ENCODE measurements around the gene STRADA.
A peak's percentile ranks its signal among the peaks of the same experiment; 100 is the strongest.

STRADA gene, protein sequence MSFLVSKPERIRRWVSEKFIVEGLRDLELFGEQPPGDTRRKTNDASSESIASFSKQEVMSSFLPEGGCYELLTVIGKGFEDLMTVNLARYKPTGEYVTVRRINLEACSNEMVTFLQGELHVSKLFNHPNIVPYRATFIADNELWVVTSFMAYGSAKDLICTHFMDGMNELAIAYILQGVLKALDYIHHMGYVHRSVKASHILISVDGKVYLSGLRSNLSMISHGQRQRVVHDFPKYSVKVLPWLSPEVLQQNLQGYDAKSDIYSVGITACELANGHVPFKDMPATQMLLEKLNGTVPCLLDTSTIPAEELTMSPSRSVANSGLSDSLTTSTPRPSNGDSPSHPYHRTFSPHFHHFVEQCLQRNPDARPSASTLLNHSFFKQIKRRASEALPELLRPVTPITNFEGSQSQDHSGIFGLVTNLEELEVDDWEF

DNA sequence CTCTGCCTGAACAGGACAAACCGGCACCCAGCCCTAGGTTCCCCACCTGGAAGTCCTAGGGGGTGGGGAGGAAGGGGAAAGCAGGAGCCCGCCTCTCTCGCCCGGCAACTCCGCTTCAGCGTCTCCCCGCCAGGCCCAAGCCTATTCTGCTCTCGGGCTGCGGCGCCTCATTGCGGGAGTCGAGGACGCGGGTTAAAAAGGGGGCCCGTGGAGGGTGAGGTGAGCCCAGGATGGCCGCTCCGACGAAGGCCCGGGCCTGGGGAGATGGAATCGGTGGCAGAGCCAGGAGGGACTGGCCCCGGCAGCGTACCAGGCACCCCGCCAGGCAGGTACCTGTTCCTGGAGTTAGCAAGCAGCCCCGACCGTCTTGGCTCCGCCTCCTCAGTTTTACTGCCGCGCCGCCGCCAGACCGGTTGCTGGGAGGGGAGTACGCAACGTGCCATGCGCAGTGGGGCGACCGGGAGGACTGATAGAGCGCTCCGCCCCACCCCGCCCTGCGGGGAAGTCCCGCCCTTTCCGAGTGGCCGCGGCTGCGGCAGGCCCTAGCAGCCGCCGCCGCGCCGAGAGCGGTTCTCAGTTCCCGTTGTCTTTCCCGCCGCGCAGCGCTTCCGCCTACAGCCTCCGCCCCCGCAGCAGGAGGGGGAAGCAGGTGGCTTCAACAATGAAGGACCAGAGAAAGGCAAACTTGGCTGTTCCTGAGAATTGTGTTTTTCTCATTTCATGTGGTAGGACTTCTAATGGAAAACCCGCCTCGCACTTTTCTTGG lies at the start of gene STRADA:
STRADA (minus strand) TSS at position 392 of the 766 bp plus-strand sequence. CDS start 13,430 bp downstream, outside the sequence.
- DNase-seq = peak; percentile 100

DNA sequence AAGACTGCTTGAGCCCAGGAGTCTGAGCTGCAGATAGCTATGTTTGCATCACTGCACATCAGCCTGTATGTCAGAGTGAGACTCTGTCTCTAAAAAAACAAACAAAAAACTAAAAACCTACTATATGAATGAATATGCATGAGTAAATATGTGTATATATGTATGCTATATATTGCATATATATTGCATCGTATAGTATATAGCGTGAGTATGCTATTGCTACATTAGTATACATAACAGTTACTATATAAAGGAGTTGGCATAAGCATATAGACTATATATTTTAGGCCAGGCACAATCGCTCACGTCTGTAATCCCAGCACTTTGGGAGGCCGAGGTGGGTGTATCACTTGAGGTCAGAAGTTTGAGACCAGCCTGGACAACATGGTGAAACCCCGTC lies 48.5 kb upstream of the STRADA start:
- DNase-seq = no peak

DNA sequence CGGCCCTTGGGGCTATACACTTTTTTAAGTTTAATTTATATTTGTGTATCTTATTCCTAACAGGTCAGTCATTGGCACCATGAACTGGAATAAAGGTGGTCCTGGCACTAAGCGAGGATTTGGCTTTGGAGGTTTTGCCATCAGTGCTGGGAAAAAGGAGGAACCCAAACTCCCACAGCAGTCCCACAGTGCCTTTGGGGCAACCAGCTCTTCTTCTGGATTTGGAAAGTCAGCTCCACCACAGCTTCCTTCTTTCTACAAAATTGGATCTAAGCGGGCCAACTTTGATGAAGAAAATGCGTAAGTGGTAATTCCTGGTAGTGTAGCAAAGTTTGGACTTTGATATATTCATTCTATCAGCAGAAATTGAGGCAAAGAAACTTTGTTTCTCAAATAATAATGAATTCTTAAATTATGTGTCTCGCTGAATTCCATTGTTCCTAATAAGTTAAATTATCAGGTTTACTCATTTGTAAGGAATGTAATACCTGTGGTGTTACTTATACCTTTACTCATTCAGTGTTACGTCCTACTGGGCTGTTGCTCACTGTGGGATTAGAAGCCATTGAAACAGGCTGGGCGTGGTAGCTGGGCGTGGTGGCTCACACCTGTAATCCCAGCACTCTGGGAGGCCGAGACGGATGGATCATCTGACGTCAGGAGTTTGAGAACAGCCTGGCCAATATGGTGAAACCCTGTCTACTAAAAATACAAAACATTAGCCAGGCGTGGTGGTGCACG lies 45.5 kb upstream of the STRADA start:
- no peak for DNase-seq

DNA sequence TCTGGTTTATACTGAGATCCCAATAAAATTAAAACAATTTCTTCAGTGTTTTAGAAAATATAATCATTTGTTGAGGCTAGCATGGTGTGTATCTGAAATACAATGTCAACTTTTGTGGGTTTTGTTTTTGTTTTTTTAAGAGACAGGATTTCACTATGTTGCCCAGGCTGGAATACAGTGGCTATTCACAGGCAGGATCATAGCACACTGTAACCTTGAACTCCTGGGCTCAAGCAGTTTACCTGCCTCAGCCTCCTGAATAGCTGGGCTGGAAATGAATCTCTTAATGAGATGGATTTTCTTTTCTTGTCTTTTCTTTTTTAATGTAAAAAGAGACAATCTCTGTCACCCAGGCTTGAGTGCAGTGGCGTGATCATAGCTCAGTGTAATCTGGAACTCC lies 44.5 kb upstream of the STRADA start:
- no peak for DNase-seq

DNA sequence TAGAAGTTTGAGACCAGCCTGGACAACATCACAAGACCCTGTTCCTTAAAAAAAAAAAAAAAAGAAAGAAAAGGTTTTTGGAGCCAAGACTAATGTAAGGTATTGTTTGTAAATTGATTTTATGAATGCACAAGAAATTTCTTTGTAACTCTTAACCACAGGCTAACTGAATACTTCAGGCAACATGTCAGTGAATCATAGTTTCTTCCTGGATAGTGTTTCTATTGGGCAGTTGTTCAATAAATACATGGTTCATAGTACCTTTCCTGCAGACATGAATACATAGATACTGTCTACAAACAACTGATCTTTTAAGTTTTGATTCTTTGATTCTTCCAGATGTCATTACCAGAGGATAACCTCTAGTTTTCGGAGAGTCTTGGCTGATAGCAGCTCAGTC lies 44.0 kb upstream of the STRADA start:
- DNase-seq = no peak

DNA sequence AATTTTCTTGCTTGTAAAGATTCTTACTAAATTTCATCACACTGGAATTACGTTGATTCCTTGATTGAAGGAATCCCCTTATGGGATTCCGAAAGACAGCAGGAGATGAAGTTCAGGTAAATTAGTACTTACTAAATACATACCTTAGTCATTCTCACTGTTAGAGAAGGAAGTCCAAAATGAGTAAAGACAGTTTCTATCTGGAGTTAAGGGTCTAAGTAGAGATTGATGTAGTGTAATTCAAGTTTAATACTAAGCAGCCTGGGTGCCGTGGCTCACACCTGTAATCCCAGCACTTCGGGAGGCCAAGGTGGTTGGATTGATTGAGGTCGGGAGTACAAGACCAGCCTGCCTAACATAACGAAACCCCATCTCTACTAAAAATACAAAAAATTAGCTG lies 41.9 kb upstream of the STRADA start:
- DNase-seq = no peak

DNA sequence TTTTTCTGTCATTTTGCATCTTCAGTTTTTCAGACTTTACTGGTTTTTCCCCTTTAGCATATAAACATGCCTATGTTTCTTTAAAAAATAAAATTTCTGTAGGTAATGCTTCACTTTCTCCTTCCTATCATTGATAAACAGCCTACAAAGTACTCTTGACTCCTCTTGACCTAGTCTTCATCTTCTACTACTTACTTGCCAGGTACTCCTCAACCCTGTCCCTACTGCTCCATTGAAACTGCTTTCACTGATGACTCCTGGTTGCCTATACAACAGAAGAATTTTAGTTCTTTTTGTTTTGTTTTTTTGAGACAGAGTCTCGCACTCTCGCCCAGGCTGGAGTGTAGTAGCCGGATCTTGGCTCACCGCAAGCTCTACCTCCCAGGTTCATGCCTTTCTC lies 39.3 kb upstream of the STRADA start:
- no peak for DNase-seq

DNA sequence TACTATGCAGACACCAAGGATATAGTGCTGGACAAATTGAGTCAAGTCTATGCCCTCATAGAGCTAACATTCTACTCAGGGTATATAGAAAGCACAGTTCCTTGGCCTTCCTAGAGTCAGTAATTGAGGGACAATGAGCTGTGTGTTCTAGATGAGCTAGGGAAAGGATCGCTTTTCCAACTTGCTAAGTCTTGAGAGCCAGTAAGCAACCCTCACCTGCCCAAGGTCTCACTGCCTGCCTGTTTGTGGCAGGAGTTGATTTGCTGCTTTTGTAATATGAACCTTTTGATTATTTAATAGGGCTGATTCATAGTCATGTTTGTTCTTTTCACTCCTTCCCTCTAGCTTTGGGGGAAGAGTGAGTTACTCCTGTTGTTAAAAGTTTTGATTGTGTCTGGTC lies 38.9 kb upstream of the STRADA start:
- peak; percentile 32 for DNase-seq

DNA sequence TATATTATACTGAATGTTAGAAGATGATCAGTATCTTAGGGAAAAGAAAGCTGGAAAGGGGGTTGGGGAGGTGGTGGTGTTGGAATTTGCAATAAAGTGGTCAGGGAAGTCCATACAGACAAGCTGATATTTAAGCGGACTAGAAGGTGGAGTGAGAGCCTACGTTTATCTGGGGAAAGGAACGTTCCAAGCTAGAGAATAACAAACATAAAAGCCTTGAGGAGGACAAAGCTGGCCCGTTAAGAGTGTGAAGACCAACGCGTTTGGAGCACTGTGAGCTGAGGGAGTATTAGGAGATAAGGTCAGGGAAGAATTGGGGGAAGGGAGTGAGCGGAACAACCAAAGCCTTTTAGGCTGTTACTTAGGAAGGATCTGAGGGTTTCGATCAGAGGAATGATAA lies 33.8 kb upstream of the STRADA start:
- DNase-seq = no peak

DNA sequence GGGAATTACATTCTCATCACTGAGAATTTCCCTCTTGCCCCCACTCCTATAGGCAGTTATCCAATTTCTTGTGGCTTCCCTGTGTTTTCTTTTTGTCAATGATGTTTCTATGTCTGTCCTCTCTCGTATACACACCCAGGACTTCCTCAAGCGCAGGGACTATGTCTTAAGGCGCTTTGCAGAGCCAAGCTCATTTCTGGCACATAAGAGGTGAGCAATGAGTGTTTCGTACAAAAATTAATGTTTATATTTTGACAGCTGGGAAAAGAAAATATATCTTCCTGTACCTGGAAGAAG lies 33.3 kb upstream of the STRADA start:
- no peak for DNase-seq

DNA sequence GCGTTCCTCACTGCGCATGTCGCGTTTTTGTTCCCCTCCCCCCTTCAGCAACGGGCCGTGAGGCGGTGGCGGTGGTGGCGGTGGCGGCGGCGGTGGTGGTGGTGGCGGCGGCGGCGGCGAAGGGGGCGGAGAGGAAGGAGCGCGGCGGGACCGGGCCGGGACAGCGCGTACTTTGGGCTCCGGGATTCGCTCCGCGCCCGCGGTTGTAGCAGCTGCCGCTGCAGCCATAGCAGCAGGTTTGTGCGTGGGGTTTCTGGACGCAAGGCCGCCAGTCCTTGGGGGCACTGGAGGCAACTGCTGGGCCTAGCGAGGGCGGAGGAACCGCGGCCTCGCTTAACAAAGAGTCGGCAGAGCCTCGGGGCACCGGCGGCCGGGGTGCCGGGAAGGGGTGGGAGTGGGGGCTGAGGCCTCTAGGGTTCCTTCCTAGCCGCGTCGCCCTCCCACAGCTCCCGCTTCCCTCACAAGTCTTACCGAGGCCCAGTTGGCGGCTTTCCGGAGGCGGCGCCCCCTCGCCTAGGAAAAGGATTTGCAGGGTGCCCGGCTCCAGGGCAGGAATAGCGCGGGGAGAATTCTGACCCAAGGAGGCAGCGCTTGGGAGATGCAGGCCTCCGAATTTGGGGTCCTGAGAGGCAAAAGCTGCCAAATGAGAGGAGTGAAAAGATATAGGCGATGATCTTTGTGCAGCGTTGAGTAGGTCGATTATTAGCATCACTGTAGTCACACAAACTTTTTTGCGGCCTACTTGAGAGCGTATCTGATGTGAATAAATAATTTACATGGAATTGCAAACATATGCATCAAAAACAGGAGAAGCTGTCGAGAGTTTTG lies 32.8 kb upstream of the STRADA start, which contains the start of gene DDX42:
DDX42 (plus strand) TSS at position 30 of the 828 bp plus-strand sequence. CDS start 12,880 bp downstream, outside the sequence.
- DNase-seq = no peak

DNA sequence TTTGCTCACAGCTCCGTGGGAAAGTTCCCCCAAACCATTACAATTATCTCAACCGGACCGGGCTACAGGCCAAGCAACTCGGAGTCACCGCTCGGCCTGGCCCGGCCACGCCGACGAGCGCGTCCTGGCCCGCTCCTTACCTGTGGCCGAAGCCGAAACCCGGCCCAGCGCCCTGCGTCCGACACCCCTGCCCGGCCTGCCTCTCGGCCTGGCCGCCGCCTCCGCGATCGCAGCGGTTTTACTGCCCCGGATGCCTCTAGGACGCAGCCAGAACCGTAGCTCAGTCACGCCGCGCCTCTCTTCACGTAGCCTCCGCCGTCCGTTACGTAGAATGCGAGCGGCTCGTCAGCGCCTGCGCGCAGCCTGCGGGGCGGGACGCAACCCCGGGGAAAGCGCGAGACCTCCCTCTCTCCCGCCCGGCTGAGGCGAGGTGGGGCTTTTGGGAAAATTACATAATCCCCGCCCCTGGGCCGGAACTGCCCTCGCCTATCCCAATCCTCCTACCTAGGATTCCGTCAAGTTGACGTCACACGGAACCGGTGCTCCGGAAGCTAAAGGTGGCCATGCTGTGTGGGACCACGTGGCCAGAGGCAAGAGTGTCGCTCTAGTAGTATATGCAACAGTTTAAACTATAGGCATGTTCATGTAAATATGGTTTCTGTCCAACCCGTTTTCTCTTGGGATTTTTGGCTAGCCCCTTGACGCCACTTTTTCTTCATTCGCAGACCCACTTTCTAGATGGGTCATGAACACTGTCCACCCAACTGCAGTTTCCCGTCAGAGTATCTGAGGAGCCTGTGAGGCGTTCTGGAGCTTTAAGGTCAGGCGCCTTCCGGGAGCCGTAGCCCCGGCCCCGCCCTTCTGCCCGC lies 31.9 kb upstream of the STRADA start, which contains the start of gene CCDC47:
CCDC47 (minus strand) TSS at position 326 of the 869 bp plus-strand sequence. CDS start 7,422 bp downstream, outside the sequence.
- DNase-seq = peak; percentile 100

DNA sequence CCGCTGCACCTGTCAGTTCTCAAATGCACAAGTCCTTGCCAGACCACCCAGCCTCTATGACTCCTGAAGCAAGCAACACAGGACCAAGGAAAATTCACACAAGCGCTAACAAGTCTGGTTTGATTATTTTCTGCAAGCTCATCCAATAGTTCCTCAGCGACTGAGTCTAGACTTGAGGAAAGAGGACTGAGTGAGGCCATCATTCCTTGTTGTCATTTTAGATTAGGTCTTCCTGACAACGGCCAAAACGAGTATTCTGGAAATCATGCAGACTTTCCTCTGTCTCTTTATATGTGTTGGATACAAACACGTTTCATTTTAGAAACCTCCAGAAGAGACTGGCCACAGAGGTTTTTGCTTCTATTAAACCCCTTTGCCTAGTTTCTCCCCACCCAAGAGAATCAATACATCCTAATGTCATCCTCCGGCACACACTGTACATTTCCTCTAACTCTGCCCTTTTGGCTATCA lies 31.2 kb upstream of the STRADA start:
- DNase-seq = no peak

DNA sequence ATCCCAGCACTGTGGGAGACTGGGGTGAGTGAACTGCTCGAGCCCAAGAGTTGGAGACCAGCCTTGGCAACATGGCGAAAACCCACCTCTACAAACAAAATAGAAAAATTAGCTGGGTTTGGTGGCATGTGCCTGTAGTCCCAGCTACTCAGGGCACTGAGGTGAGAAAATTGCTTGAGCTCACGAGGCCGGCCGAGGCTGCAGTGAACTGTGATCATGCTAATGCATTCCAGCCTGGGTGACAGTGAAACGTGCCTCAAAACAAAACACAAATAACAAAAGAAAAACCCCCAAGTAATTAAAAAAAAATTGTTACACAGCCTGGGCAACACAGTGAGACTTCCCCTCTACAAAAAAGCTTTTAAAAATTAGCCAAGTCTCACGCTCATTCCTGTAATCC lies 26.8 kb upstream of the STRADA start:
- DNase-seq = no peak

DNA sequence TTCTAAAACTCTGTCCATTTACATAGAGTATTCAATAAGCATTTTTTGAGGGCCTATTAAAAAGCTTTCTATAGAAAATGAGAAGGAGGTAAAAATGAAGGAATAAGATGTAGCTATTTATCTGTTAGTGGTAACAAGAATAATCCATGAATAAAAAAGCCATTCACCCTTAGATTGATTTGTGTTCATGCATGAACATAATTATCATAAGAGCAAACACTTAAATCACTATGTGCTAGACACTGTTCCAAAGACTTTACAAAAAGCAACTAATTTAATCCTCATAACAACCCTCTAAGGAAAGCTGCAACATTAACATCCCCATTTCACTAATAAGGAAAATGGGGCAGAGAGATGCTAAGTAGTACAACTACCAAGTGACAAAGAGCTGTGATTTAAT lies 25.2 kb upstream of the STRADA start:
- peak; percentile 53 for DNase-seq

DNA sequence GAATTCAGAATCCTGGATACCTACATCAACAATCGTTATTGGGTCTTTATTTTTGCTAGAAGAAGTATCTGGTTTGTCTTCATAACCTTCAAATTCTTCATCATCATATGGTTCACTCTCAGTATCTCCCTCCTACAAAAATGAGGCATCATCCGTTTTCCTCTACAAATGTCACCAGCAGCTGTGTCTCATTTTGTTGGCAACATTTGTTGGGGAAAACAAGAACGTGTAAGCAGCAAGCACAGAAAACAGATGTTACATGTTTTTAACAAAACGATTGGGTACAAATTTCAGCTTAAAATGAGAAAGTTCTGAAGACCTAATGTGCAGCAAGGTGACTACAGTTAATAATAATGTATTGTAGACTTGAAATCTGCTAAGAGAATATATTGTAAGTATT lies 23.1 kb upstream of the STRADA start:
- no peak for DNase-seq

DNA sequence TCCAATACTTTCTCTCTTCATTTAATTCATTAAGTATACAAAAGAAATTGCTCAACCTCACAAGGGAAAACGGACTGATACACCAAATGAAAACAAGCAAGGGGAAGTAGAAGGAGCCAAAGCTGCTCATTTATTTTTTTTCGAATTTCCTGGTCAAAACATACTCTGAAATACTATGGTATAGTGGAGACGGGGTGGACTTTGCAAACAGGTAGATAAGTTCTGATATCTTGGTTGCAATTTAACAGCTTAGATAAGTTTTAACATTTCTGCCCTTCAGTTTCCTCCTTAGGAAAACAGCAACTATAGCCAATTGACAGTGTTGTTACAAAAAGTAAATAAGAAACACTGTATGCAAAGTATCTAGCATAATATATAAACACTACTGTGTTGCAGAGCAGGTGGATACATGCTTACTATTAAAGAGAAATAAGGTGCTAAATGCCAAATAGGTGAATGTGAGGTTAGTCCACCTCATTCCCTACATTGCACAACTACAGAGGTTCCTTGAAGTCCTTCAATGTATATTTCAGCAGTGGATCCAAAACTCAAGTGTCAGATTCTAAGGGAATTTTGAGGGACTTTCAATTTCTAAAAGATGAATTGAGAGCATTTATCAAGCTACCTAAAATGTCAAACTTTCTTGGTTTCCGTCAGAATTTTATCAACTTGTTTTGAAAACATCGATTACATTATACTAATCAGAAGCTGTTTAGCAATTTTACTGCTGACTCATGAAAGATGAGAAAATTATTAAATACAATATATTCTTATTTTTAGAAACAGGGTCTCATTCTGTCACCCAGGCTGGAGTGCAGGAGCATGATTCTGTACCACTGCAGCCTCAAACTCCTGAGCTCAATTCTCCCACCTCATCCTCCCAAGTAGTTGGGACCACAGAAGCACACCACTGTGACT lies 20.8 kb upstream of the STRADA start:
- DNase-seq = no peak

DNA sequence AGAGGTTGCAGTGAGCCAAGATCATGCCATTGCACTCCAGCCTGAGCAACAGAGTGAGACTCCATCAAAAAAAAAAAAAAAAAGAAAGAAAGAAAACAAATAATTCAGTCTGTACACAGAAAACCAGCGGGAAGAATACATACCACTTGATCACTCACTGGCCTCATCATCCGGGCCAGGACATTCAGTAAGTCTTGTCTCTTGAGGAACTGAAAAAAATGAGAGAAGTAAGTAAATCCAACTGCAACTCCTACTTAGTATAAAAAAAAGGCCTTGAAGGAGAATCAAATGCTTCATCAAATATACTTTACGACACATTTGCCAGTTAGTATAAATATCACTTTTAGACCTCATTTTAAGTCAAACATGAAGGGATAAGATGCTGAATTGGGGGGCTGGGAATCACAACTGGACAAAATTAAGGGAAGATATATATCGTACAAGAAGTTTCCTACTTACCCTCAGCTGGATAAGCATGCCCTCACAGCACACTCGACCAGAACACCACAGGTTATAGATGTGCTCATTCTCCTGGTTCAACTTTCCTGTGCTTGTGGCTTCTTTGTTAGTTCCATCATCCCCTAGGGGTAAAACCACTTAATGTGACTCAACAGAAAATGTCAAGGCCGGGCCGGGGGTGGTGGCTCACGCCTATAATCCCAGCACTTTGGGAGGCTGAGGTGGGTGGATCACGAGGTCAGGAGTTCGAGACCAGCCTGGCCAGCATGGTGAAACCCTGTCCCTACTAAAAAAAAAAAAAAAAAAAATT lies 19.4 kb upstream of the STRADA start:
- DNase-seq = no peak

DNA sequence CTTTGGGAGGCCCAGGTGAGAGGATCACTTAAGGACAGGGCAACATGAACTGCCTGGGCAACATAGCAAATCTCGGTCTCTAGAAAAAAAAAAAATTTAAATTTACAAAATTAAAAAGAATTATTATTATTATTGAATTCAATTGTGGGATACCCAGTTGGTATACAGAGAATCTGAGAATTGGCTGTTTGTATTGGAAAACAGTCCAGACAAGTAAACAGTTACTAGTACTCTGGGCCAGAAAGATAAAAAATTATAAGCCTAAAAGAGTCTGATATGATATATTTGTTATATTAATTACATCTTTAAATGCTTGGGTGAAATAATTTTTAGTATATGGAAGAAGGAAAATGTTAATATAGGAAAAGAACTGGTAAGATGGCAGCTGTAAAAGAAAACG lies 16.8 kb upstream of the STRADA start:
- no peak for DNase-seq
